Kidney (tissue), 14 donors: Measurements from ENCODE around the gene EEPD1. TPM values are rescaled to one million over a fixed set of nuclear protein-coding genes. Genes with fewer than 3 reads are reported as not detected.

ENCODE experiments used
- DNase-seq, 5 donors: peaks; one replicate each; pipeline ENCODE4 v3.0.0-alpha.2; 2013 to 2020
- FAIRE-seq: peaks from 2 replicates; lab custom pipeline; 2012; peaks lifted over from hg19 to GRCh38; lab: Jason Lieb, UNC
- H3K27ac ChIP-seq, 2 donors: one replicate each; pipeline ENCODE4 v1.7.0; 2013; ENCODE audit warnings: low read depth in 2 of 2, low read length in 2 of 2, inconsistent platforms in 1 of 2
- H3K27me3 ChIP-seq: one replicate; pipeline ENCODE4 v1.7.1; 2013; ENCODE audit warnings: low read length, inconsistent platforms; ENCODE audit not compliant: control insufficient read depth, insufficient read depth
- H3K36me3 ChIP-seq, 3 donors: one replicate each; pipeline versions ENCODE4 v1.7.0 to v1.7.1; 2013; ENCODE audit warnings: low read length in 3 of 3, control low read depth in 1 of 3, inconsistent platforms in 1 of 3; ENCODE audit not compliant: insufficient read depth in 3 of 3, control insufficient read depth in 2 of 3
- H3K4me1 ChIP-seq, 3 donors: one replicate each; pipeline versions ENCODE4 v1.7.0 to v1.7.1; 2013; ENCODE audit warnings: low read length in 3 of 3, inconsistent platforms in 1 of 3, low read depth in 1 of 3; ENCODE audit not compliant: control insufficient read depth in 2 of 3, insufficient read depth in 2 of 3
- H3K4me3 ChIP-seq, 3 donors: one replicate each; pipeline versions ENCODE4 v1.7.0 to v1.8.1; 2013; ENCODE audit warnings: low read length in 3 of 3, control low read depth in 1 of 3, inconsistent platforms in 1 of 3
- H3K9ac ChIP-seq, 3 donors: one replicate each; pipeline versions ENCODE4 v1.7.0 to v1.7.1; 2013; ENCODE audit warnings: low read length in 3 of 3, control low read depth in 1 of 3, inconsistent platforms in 1 of 3
- H3K9me3 ChIP-seq, 3 donors: one replicate each; pipeline versions ENCODE4 v1.7.0 to v1.7.1; 2013; ENCODE audit warnings: low read length in 3 of 3, control low read depth in 1 of 3, inconsistent platforms in 1 of 3; ENCODE audit not compliant: control insufficient read depth in 2 of 3, insufficient read depth in 1 of 3
- CTCF ChIP-seq: IDR thresholded peaks from 3 replicates; pipeline ENCODE4 v1.5.1; 2012; ENCODE audit warnings: mild to moderate bottlenecking, moderate library complexity, borderline replicate concordance; ENCODE audit not compliant: insufficient read depth; ENCODE audit errors: extremely low read depth
- intact Hi-C: fragments of 100-400 bp; cut with DNase I; formaldehyde crosslinking; loops from one replicate; pipeline ENCODE4 v1.11.1; 2022
- polyA plus RNA-seq: library from polyadenylated mRNA; stranded (reverse); fragments of 350-450 nt; fragmentation: Illumina TruSeq; extraction: RNeasy Lipid Tissue Mini Kit (QIAGEN cat#74804); gene quantifications from one replicate; pipeline ENCODE4 v1.2.3, GENCODE V29; 2014; ENCODE audit warnings: low read depth, low replicate concordance; ENCODE audit not compliant: insufficient read depth
- total RNA-seq: library from RNA; stranded (reverse); fragmentation: NEBNext Ultra II Directional; extraction: Animal tissue kit (Norgen Biotek cat#: 25700); gene quantifications from one replicate; pipeline ENCODE4 v1.2.1, GENCODE V29; 2021
- donor health status: control.
- donor health status: control.
- donor health status: control.
- donor health status: control.
- donor health status: control.
- donor health status: DM: yes; HTN: yes; CAD: no.
- donor health status: Normal renal cell carcinoma (clear cell type).

EEPD1 gene
- total and polyA plus RNA-seq, 2 donors from 2014 or later = 6.3 to 6.4 TPM

- Histone ChIP-seq H3K27ac (no peak overlapping the region), H3K9ac (no peak overlapping the region), H3K9me3 (no peaks in the 10 kb centered on the region), H3K36me3 (no peaks in the 10 kb centered on the region), H3K4me3 (no peak overlapping the region), H3K27me3 (no peaks in the 10 kb centered on the region), H3K4me1 (peaks cover 0 to 26% (median 13%) of the 10 kb centered on the region in 3 donors)
- FAIRE-seq = no peak
- DNase-seq = peak in 3 of 5 donors; percentile 37 to 52 (median 43)
- TF ChIP-seq CTCF = no peak
- intact Hi-C loops = no loop called here
Observed at GRCh38 chr7:36210291-36210922, 57.4 kb downstream of the EEPD1 start.

GRCh38 chr7:36214608-36215456, 61.8 kb downstream of the EEPD1 start:
- H3K4me3 ChIP-seq = no peak overlapping the region
- intact Hi-C loops = no loop called here
- no peak overlapping the region for H3K27ac ChIP-seq
- no peaks in the 10 kb centered on the region for H3K27me3 ChIP-seq
- no peaks in the 10 kb centered on the region for H3K36me3 ChIP-seq
- TF ChIP-seq CTCF = no peak
- H3K9me3 ChIP-seq = no peaks in the 10 kb centered on the region
- H3K9ac ChIP-seq = no peak overlapping the region
- FAIRE-seq (no peak), DNase-seq (peak in 4 of 5 donors; percentile 49 to 68 (median 52))
- no peaks in the 10 kb centered on the region for H3K4me1 ChIP-seq

GRCh38 chr7:36215457-36215765, 62.4 kb downstream of the EEPD1 start:
- Histone ChIP-seq H3K4me1 (no peaks in the 10 kb centered on the region), H3K27ac (no peak overlapping the region)
- intact Hi-C loops = no loop called here

More at GRCh38 chr7:36215457-36215765, 62.4 kb downstream of the EEPD1 start:
- Histone ChIP-seq H3K36me3 (no peaks in the 10 kb centered on the region), H3K9ac (no peak overlapping the region), H3K27me3 (no peaks in the 10 kb centered on the region), H3K4me3 (no peak overlapping the region), H3K9me3 (no peaks in the 10 kb centered on the region)
- no peak for FAIRE-seq
- no peak for TF ChIP-seq CTCF
- DNase-seq = no peak
